Activated effector memory CD4-positive, alpha-beta T cell treated with anti-CD3 and anti-CD28 coated beads, Interleukin-2, amount 50 U/mL, for 16 hours (primary cell): ENCODE results near the gene CAMTA1.
"Not testable (repeated sequence)": the region's sequence is repeated elsewhere in the genome, so short reads cannot be mapped to it uniquely, and the experiment has no call there.

Experiments used
- DNase-seq: peaks from one replicate; pipeline ENCODE4 v3.0.0-alpha.2; 2020

Gene CAMTA1

GRCh38 chr1:7588457-7588827 is 803.2 kb downstream of the CAMTA1 start:
- peak; percentile 43 for DNase-seq

- DNase-seq: peak; percentile 39
Observed at GRCh38 chr1:7589080-7589735, 804.0 kb downstream of the CAMTA1 start.

- DNase-seq: peak; percentile 39
Observed at GRCh38 chr1:7589774-7590425, 804.6 kb downstream of the CAMTA1 start.

DNA sequence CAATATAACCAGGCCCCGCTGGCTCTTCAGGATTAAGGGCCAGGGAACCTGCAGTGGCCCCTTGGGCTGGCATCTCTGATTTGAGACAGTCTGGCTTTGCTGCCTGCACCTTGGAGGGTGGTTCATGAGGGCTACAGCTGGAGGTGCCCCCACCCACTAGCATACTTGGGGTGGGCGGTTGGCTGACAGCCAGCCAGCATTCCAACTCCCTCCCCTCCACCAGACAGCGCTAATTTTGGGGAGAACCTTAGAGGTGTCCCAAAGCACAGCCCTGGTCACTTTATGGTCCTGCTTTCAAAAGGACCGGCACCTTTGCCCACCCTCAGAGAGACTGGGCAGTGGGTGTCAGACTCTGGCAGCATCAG is 805.2 kb downstream of the CAMTA1 start:
- DNase-seq: no peak

GRCh38 chr1:7591565-7591964 is 806.3 kb downstream of the CAMTA1 start:
- peak; percentile 41 for DNase-seq

DNA sequence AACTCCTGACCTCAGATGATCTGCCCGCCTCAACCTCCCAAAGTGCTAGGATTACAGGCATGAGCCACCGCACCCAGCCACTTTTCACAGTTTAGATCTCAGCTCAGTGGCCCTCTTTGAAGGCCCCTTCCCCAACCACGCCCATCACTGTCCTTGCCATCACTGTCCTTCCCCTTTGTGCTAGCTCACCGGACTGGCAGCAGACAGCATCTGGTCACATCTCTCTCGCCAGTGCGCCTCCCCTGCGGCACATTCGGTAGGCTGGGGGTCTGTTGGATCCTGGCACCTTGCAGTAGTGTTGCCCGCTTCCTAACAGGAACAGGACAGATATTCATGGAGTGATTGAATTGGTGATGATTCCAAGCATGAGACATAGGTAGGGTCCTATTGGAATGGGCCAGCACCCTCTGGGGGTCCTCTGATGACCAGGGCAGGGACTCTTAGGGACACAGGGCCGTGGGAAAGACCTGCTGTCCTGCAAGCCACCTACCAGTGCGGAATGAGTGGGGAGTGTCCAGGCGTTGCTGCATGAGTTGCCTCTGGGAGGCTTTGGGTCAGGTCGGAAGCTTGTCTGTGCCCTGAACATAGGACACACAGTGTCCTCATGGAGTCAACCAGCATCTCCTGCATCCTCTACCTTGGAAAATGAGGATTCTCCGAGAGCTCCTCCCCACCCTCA is 807.0 kb downstream of the CAMTA1 start:
- peak; percentile 30 for DNase-seq

GRCh38 chr1:7594002-7594713 is 808.9 kb downstream of the CAMTA1 start:
- DNase-seq: no peak

DNA sequence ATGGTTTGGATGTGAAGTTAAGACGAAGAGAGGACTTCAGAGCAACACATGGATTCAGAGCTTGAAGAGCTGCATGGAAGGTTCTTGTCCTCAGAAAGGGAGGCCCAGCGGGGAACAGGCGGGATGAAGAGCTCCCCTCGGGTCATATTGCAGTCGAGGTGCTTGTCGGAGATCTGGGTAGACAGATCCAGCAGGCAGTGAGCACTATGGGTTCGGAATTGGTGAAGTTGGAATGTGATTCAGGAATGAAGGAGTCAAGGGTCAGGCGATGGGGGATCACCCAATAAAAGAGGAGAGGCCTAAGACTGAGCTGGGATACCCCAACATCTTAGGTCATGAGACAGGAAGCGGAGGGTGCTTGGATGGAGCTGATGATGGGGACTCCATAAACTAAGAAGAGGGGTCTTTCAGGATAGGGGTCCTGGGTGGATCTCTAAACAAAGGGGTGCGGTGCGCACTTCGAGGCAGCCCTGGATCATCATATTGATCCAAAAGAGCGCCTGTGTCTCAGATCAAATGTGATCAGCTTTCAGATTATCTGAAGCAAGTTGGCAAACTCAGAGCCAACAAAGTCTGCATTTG is 809.6 kb downstream of the CAMTA1 start:
- peak; percentile 31 for DNase-seq

- no peak for DNase-seq
Observed at GRCh38 chr1:7595336-7595735, 810.1 kb downstream of the CAMTA1 start.

DNA sequence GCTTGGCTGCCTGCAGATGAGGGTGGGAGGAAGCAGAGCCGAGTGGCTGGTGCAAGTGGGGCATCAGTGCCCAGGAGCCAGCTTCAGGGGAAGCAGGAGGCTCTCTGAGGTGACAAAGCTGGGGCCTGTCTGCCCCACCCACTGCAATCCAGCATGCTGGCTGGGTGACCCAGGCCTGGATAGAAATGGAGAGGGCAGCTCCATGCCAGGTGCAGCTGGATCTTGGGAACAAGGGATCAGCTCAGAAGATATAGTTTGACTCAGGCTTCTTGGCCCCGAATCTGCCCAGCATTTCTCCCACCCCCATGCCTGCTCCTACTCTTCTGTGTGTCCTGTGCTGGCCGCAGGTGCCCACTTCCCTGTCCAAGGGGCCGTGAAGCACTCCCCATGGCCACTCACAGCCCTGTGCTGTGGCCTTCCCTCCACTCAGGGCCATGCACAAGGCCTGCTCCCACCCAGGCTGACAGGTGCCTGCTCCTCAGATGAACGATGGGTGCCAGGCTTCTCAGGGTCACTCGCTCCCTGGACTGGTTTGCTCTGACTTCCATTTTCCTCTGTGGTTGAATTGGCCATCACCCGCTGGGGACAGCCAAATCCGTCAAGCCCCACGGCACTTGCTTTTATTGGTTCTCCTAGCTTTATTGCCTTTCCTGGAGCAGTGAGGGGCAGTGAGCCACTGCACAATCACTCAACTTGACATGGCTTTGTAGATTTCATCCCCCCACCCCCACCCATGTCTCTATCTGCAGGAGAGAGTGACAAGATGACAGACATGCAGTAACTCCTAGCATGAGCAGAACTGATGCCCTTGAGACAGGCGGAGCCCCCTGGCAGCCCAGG is 811.1 kb downstream of the CAMTA1 start:
- DNase-seq: peak; percentile 36

DNA sequence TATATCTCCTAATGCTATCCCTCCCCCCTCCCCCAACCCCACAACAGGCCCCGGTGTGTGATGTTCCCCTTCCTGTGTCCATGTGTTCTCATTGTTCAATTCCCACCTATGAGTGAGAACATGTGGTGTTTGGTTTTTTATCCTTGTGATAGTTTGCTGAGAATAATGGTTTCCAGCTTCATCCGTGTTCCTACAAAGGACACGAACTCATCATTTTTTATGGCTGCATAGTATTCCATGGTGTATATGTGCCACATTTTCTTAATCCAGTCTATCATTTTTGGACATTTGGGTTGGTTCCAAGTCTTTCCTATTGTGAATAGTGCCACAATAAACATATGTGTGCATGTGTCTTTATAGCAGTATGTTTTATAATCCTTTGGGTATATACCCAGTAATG is 812.8 kb downstream of the CAMTA1 start:
- DNase-seq: not testable (repeated sequence)

DNA sequence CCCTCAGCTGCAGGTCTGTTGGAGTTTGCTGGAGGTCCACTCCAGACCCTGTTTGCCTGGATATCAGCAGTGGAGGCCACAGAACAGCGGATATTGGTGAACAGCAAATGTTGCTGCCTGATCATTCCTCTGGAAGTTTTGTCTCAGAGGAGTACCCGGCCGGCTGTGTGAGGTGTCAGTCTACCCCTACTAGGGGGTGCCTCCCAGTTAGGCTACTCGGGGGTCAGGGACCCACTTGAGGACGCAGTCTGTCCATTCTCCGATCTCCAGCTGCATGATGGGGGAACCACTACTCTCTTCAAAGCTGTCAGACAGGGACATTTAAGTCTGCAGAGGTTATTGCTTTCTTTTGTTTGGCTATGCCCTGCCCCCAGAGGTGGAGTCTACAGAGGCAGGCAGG is 819.7 kb downstream of the CAMTA1 start:
- not testable (repeated sequence) for DNase-seq

- DNase-seq: no peak
Observed at GRCh38 chr1:7606096-7606495, 820.8 kb downstream of the CAMTA1 start.

DNA sequence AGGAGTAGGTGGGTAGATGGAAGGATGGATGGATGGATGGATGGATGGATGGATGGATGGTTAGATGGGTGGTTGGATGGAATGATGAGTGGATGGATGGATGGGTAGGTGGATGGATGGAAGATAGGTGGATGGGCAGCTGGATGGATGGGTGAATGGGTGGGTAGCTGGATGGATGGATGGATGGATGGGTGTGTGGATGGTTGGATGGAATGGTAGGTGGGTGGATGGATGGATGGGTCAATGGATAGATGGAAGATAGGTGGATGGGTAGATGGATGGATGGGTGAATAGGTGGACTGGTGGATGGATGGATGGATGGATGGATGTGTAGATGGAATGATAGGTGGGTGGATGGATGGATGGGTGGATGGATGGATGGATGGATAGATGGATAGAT is 821.8 kb downstream of the CAMTA1 start:
- DNase-seq: no peak

GRCh38 chr1:7608628-7609305 is 823.5 kb downstream of the CAMTA1 start:
- DNase-seq: no peak

DNA sequence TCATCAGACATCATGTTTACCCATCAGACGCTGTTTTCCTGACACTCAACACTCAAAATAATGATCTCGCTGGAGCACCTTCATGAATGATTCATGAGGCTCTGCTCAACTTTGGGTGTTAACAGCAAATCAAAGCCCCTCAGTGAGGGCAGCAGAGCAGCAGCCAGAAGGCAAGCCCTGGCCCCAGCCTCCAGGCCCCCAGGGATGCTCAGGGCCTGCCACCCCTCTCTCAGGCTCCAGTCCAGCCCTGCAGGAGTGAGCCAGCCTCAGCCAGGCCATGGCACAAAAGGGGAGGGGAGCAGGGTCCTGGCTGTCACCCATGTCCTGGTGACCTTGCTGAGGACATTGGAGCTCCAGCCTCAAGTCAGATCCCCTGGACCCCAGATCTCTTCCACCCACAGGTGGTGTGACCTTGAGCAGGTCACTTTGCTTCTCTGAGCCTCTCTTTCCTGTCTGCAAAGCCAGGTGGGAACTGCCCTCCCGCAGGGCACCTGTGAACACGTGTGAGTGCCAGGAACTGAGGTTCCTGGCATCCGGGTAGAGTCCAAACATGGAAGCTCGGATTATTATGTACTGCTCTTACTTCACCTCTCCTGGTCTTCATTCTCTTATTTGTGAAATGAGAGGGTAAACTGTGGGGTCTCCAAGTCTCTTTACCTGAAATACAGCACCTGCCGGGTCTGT is 824.2 kb downstream of the CAMTA1 start:
- no peak for DNase-seq

DNA sequence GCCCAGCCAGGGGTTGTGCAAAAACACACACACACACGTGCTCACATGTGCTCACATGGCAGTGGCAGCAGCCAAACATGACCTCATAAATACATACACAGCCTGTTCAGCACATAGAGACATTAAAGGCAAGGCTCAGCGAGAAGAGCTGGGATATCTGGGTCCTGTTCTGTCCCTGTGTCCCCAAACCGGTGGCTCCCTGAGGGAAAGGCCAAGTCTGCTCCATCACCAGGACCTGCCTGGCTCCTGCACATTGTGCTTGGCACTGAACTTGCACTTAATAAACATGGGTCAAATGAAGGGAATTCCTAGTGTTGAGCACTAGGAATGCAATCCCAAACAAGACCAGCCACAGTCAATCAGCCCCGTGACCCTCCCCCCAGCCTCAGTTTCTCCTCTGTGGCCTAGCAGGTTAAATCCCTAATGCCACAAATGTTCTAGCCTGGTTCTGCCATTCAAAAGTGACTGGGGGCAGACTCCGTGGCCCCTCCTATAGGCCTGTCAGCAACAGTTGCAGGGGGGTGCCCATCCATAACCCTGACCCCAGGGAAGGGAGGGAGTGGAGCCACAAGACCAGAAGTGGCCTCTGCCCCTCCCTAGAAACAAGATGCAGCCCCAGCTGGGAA is 825.0 kb downstream of the CAMTA1 start:
- no peak for DNase-seq

DNA sequence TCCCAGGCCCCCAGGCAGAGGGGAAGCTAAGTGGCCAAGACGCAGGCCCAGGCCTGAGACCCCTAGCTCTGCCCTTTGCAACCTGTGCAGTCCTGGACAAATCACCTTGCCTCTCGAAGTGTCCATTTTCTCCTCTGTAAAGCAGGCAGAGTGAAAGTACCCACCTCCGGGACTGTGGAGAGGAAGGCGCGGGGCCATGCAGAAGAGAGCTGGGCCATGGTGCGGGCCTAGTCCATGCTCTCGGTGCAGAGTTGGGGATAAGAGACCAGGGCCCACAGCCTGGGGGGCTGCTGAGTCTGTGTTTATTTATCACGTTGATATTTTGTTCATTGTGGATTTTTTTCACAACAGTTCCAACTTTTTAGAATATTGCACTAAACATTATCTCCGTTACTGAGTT is 825.7 kb downstream of the CAMTA1 start:
- no peak for DNase-seq

DNA sequence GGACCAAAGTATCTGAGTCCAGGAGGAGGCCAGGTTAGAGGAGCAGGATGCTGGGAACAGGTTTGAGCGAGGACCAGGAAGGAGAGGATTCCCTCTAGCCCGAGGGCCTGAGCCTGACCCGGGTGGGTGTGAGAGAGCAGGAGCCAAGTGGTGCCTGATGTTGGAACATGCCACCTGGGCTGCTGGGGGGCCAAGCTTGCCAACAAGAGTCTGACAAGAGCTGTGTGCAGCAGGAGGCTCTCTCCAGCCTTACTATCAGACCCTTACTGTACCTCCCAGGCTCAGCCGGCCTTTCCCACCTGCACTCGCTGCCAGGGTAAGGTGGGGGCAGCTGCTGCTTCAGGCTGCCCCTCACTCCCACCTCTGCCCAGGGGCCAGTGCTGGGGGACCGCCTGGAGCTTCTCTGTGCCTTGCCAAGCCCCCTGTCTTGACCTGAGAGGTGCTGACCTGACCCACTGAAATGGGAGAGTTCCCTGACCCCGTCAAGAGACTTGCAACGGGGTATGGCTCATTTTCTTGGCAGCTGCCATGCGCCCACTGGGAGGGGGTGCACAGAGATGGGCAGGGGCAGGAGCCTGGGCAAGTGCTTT is 826.3 kb downstream of the CAMTA1 start:
- no peak for DNase-seq
